GM21381 (cell line): ENCODE measurements around the gene CACNA1D.

Experiments used
- ATAC-seq: cut with Tn5 transposase; IDR thresholded peaks from one replicate; pipeline ENCODE4 v1.9.1; 2021; ENCODE audit warnings: mild to moderate bottlenecking, moderate library complexity; ENCODE audit not compliant: unreplicated experiment

CACNA1D gene

DNA sequence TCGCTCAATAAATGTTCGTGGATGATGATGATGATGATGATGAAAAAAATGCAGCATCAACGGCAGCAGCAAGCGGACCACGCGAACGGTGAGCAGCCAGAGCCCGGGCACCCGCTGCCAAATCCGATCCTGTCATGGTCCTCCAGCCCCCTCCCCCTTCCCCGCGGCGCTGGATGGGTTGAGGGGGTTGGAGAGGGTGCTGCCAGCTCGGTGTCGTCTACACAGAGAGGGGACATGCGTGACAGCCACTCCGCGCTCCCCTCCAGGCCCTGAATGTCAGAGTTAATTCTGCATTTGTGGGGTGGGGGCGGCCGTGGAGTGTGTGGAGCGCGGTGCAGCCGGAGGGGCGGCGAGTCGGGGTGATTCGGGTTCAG lies 722 bp downstream of the CACNA1D start:
- ATAC-seq: no peak

DNA sequence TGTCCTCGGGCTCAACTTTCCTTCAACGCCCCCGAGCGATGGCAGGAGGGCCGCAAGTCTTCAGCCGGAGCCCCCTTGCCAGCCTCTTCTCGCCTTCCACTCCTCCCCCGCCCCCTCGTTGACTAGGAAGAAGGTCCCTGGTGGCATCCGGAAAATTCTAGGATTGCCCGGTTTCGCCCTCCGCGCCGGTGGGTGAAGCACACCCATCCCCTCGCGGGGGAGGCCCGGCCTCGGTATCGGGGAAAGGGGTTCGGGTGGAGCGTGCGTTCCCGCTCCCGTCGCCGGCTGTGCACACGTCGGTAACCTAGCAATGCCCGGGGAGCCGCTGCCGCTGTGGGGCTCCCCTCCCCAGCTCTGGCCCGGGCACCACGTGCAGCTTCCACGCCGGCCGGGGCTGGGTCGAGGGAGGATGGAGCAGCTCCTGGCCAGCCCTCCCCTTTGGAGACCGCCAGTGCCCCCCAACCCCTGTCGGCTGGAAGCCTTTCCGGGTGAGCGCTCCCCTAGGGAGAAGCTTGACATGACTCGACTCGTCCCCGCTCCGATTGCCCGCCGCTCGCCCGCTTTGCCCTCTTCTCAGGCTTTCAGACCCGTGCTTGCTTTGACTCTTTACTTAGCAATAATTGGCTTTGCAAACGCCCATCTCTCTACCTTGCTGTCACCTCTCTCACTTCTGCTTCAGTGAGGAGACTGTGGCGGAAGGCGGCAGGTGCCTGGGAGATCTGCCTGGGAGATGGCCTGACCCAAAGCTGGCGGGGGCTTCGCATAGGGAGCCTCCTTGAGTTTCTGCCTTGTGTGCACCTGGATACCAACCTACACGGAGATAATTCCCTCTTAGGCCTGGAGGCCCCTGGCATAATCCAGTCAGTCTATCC lies 1.3 kb downstream of the CACNA1D start:
- no peak for ATAC-seq

DNA sequence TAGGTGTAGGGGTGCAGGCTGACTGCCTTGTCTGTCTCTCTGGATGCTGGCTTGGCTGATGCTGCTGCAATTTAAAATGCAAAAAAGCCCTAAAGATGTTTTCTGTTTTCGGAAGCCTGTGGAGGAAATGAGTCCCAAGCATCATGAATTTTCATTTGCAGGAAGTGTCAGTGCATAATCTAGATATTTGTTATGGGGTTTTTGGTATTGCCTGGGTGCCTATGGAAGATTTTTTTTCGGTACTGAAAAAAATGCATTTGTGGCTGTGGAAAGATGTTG lies 1.9 kb downstream of the CACNA1D start:
- no peak for ATAC-seq

DNA sequence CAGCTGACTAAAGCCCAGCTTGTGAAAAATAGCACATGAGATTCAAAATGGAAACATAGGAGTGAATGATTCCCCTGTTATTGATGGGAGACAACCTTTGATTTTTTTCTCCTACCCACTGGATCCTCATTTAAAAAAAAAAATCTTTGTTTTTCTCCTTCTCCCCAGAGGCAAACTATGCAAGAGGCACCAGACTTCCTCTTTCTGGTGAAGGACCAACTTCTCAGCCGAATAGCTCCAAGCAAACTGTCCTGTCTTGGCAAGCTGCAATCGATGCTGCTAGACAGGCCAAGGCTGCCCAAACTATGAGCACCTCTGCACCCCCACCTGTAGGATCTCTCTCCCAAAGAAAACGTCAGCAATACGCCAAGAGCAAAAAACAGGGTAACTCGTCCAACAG lies 2.6 kb downstream of the CACNA1D start:
- ATAC-seq: no peak

DNA sequence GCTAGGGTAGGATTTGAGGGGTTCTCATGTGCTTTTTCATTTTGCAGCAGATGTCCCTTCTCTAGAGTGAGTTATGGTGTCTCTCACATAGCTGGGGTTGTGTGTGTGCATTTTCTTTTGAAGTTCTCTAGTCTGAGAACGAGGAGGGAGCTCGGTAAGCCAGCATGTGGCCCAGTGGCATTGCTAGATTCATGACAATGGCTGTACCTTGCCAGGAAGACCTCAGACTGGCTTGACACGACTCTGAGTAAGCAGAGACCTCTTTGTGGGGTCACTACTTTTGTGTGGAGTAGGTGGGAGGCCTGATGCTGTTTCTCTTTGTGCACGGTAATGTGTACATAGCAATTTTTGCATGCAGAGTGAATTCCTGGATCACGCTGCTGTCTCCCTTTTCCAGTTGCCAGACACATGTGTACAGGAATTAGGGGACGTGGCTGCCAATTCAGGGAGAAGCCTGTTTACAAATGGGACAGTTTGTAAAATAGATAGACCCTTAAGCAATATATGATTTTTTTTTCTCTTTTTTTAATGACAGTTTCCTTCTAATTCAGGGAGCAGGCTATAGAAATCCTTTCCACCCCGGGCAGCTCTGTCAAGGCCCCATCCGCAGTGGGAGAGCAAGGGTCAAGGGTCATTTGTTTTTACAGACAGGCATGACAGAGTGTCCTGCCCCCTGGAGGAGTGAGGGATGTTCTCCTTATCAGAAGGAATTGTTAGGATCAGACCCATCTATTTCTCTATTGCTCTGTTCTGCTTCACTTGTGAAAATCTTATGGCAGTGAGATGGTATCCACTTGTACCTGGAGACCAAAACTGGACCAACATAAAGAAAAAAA lies 4.6 kb downstream of the CACNA1D start:
- no peak for ATAC-seq

DNA sequence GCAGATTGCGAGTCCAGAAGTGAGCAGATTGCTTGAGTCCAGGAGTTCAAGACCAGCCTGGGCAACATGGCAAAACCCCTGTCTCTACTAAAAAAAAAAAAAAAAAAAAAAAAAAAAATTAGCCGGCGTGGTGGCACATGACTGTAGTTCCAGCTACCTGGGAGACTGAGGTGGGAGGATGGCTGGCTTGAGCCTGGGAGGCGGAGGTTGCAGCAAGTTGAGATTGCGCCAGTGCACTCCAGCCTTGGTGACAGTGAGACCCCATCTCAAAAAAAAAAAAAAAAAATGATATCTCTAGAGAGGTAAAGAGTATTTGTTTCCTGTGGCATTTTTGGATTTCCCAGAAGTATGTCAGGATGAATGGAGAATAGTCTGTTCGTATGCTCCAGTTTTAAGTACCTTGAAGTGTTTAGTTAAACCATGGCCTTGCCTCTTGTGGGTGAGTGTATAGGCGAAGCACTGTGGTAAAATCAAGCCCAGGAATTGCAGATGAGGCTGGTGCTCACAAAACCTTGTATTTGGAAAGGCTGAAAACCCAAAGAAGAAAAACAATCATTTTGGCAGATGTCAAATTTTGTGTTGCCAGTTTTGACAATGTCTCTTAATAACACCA lies 5.9 kb downstream of the CACNA1D start:
- ATAC-seq: no peak

DNA sequence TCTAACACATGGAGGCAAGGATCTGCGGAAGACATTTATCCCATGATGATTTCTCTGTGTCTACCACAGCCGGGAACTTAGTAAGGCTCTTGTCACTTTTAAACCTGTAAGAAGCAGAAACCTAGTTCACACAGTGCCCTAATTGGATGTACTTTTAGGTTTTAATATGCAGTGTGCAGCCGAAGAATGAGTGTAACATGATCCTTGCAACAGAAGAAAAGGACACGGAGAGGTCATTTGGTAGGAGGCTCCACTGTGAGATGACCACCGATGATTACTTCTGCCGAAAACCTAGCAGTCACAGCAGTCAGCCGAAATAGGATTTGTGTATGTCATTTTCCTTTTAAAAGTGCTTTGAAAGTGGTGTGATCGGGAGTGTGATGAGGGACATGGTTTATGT lies 6.8 kb downstream of the CACNA1D start:
- no peak for ATAC-seq

DNA sequence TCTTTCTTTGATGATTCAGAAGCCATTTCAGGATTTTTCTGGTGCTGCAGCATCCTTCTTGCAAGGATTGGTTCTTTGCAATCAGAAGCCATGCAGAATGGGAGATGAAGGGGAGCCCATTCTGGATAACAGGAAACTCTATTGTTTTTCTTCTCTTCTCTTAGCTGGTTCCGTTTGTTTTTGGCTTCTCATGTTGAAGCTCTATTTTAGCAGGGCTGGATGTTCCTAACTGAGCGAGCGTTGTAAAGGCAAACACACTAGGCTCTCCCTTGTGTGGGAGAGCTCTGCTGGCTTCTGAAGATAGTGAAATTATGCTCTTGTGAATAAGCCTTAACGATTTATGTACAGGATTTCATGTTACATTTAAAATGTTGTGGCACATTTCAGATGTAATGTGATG lies 8.3 kb downstream of the CACNA1D start:
- ATAC-seq: no peak

DNA sequence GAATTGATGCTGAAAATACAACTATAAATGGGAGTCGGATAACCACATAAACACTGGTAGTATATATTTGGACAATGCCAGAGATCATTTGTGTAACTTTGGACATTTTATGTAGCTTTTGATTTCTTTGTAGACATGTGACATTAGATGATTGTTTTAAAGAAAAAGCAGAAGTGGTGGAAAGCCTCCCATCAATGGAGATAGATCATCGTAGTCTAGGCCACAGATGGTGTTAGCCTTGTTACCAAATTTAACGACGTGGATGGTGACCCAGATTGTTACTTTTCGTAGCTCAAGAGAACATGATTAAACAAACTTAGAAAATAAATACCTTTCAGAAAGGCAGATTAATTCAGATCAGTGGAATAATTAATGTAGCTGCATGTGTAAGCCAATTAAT lies 8.8 kb downstream of the CACNA1D start:
- ATAC-seq: no peak

DNA sequence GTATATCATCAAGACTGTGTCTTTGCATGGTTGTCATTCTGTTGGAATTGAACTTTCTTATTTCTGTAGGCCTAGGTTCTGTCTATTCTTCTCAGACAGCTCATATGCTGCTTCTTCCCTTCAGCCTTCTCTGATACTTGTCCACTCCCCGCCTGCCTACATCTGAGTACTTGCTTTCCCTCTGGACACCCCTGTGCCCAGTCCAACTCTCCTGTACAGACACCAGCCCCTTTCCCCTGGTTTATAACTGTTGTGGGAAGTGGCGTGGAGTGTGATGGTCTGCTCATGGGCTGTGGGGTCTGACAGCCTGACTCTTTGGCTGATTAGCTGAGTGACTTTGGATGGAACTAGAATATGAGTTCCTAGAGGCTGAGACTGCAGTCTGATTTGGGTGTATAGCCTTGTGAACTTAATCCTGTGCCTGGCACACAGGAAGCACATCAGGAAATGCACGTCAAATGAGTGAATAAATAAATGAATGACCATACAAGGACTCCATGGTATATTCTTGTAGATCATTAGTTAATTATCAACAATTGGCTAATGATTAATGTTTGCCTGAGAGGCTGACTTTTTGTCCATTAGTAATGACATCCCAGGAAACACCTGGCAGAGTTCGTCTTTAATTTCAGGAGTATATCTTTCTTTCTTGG lies 11.8 kb downstream of the CACNA1D start:
- no peak for ATAC-seq

DNA sequence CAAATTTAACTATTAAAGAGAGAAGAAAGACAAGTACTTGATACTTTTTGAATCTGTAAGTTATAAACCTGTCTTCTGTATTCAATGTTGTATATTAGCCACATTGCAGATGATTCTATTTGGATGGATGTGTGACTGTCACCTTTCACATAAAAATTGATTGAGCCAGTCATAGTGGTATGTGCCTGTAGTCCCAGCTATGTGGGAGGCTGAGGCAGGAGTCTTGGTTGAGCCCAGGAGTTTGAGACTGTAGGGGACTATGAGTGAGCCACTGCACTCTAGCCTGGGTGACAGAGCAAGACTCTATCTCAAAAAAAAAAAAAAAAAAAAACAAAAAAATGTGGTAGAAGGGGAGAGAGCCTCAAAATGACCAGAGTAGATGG lies 12.3 kb downstream of the CACNA1D start:
- no peak for ATAC-seq

DNA sequence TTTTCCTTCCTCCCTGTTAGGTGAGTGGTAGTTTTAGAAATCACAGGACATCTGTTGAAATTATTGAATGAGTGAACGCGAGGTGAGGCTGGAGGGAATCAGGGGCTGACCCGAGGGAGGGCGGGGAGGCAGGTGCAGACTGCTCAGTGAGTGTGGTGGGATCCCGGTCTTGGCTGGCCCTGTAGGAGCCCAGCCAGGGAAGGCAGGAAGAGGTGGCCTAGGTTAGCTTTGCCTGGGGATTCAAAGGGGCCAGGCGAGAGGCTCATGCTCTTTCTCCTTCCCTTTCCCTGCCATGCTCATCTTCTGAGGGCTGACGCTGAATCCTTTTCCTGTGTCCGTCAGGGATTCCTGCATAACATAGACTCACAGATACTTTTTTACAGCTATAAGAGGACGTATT lies 15.1 kb downstream of the CACNA1D start:
- no peak for ATAC-seq

DNA sequence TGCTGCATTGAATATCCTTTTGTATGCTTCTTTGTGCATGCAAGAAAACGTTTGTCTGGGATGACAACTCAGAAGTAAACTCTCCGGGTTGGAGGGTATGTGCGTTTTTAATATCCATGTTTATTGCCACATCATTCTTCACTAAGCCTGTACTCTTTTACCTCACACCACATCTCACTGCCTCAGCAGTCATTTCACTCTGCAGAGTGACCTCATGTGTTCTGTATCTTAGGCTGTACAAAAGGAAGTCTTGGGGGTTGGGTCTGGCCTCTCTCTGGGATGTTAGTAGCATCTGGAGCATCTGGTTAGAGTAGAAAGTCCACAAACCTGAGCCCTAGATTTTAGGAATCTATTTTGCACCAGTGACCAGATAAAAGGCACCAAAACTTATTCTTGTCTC lies 16.1 kb downstream of the CACNA1D start:
- no peak for ATAC-seq

DNA sequence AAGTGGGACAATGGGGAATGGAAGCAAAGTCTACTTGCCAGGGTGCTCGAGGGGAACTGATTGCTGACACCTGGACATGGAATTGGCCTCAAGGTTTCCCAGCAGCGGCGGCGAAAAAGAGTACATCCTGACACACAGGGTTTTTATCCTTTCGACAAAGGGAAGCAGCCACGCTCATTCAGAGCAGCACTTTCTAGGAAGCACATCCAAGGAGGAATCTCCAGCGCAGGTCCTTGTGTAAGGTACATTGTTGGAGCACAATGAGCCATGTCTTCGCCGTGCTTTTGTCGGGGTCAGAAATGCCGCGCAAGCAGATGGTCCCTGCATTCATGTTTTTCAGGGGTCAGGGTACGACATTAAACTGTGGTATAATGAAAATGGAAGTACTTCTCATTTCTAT lies 16.8 kb downstream of the CACNA1D start:
- no peak for ATAC-seq

DNA sequence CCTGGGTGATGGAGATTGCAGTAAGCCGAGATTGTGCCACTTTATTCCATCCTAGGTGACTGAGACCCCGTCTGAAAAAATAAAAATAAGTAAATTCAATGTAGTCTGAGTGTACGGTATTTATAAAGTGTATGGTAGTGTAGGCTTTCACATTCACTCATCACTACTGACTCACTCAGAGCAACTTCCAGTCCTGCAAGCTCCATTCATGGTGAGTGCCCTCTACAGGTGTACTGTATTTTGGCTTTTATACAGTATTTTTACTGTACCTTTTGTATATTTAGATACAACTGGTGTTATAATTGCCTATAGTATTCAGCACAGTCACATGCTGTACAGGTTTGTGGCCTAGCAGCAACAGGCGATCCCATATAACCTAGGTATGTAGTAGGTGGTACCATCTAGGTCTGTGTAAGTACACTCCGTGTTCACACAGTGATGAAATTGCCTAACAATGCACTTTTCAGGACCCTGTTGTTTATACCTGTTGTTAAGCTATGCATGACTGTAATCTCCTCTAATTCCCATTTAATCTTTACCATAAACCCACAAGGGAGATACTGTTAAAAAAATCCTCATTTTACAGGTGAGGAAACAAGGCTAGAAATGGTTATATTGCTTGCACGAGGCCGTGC lies 19.3 kb downstream of the CACNA1D start:
- ATAC-seq: no peak

DNA sequence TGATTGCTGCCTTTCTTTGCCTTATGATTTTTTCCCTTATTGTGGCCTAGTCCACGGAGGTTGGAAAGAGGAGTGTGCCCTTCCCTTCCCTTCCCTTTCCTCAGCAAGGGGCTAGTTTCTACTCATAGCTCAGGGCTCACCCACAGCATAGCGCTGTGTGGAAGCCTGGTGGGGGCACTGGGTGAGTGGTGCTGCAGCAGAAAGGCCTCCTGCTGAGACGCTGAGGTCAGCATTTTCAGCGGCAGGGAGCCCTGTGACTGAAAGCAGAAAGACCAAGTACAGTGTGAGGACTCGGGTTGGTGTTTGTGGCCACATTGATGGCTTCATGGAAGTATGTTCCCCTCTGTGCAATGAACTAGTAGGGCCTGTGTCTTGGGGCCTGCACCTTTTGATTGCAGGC lies 21.9 kb downstream of the CACNA1D start:
- ATAC-seq: no peak

DNA sequence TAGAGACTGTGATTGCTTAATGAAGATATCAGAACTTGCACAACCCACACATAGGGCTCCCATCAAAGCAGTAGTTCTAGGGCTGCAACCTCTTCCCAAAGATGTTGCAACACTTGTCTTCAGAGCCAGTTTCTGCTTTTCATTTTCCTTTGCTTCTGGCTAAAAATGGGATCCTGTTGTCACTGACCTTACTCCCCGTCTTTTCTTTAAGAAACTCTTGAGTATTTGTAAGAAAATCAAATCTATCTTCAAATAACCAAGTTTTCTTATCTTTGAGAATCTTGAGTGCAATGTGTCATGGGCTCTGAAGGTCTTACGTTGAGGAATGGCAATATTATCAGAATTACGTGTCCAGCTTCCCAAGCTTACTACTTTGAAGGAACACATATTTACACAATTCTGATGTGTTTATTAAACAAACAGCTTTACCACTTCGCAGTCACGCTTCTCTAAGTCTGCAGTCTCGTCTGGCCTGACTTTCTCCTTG lies 24.1 kb downstream of the CACNA1D start:
- ATAC-seq: no peak

DNA sequence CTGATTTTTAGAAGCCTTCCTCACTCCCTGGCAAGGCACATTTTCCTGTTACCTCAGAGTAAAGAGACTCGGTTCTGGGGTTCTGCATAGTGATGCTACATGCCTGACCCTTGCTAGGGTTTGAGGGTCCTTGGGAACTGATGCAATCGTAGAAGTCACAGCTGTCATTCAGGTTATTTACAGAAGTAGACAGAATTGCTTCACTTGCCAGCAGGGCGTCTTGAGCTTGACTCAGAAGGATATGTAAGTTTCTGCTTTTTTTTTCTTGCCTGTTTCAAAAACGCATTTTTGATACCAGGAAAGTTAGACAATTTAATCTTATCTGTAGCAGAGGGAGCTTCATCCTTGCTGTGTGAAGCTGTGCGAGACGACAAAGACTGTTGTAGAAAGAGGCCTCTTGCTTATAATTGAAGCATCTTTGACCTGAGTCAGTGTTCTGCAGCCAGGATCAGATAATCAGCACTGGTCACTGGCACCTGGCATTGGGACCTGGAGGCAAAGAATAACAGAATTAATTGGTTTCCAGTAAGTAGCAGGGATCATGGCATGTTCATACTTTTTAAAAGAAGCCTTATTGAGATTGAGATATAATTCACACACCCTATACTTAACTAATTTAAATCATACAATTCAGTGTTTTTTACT lies 24.8 kb downstream of the CACNA1D start:
- ATAC-seq: no peak

DNA sequence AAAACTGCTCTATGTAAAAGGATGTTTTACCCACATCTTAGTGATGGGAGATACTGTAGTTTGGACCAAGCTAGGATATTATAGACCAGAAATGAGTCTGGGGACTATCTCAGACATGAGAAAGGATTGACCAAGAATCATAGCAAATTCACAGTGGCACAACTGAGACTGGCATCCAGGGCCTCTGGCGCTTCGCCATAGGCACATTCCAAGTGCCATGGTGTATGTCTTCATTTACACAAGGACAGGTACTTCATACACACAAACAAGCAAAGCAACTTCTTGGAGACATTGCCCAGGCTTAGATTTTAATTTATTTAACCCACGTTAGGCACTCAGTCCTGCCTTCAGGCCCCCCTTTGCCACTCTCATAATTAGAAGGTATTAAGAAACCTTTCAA lies 28.9 kb downstream of the CACNA1D start:
- ATAC-seq: no peak

DNA sequence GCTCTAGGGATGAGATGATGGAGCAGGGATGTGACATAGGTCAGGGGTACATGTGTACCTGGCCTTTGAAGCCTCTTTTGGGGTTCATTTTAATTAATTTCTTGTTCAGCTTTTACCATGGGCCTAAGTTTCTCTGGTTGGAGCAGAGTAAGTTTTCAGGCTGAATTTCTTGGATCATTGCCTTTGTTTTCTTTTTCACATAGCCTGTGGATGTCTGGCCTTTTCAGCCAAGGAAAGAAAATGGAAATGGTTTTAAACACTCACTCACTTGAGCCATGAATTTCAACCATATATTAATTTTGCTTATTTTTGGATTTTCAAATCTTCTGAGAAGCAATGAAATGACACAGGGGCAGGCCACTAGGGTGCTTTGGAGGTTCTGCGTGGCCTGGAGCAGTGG lies 30.2 kb downstream of the CACNA1D start:
- no peak for ATAC-seq
